Measurements from ENCODE around the gene ZNF215. TPM values are rescaled to one million over a fixed set of nuclear protein-coding genes. Genes with fewer than 3 reads are reported as not detected.

ZNF215 gene
- total and polyA plus RNA-seq, 2 of the 8 experiments (the other 6 are each of a cell fraction or from before 2014, with no cell fraction given) = 6.4 to 17.9 TPM

DNA sequence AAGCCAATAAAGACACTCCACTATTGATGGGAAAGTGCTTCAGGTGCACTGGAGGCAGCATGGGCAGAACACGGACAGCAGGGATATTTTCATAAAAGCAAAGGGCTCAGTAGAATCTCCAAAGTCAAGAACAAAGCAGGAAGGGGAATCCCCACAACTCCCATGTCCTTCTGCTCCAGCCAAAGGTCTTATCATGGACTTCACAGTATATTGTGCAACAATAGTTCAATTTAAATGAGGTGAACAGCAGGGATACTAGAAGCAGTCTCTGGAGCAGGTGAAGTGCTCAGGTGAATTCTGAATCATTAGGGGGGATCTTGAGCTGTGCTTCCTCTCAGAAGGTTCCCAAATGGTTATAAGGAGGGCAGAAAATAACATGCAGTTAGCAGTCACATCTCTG is 27.3 kb upstream of the ZNF215 start (continued):
- TF ChIP-seq, protein P1, sequence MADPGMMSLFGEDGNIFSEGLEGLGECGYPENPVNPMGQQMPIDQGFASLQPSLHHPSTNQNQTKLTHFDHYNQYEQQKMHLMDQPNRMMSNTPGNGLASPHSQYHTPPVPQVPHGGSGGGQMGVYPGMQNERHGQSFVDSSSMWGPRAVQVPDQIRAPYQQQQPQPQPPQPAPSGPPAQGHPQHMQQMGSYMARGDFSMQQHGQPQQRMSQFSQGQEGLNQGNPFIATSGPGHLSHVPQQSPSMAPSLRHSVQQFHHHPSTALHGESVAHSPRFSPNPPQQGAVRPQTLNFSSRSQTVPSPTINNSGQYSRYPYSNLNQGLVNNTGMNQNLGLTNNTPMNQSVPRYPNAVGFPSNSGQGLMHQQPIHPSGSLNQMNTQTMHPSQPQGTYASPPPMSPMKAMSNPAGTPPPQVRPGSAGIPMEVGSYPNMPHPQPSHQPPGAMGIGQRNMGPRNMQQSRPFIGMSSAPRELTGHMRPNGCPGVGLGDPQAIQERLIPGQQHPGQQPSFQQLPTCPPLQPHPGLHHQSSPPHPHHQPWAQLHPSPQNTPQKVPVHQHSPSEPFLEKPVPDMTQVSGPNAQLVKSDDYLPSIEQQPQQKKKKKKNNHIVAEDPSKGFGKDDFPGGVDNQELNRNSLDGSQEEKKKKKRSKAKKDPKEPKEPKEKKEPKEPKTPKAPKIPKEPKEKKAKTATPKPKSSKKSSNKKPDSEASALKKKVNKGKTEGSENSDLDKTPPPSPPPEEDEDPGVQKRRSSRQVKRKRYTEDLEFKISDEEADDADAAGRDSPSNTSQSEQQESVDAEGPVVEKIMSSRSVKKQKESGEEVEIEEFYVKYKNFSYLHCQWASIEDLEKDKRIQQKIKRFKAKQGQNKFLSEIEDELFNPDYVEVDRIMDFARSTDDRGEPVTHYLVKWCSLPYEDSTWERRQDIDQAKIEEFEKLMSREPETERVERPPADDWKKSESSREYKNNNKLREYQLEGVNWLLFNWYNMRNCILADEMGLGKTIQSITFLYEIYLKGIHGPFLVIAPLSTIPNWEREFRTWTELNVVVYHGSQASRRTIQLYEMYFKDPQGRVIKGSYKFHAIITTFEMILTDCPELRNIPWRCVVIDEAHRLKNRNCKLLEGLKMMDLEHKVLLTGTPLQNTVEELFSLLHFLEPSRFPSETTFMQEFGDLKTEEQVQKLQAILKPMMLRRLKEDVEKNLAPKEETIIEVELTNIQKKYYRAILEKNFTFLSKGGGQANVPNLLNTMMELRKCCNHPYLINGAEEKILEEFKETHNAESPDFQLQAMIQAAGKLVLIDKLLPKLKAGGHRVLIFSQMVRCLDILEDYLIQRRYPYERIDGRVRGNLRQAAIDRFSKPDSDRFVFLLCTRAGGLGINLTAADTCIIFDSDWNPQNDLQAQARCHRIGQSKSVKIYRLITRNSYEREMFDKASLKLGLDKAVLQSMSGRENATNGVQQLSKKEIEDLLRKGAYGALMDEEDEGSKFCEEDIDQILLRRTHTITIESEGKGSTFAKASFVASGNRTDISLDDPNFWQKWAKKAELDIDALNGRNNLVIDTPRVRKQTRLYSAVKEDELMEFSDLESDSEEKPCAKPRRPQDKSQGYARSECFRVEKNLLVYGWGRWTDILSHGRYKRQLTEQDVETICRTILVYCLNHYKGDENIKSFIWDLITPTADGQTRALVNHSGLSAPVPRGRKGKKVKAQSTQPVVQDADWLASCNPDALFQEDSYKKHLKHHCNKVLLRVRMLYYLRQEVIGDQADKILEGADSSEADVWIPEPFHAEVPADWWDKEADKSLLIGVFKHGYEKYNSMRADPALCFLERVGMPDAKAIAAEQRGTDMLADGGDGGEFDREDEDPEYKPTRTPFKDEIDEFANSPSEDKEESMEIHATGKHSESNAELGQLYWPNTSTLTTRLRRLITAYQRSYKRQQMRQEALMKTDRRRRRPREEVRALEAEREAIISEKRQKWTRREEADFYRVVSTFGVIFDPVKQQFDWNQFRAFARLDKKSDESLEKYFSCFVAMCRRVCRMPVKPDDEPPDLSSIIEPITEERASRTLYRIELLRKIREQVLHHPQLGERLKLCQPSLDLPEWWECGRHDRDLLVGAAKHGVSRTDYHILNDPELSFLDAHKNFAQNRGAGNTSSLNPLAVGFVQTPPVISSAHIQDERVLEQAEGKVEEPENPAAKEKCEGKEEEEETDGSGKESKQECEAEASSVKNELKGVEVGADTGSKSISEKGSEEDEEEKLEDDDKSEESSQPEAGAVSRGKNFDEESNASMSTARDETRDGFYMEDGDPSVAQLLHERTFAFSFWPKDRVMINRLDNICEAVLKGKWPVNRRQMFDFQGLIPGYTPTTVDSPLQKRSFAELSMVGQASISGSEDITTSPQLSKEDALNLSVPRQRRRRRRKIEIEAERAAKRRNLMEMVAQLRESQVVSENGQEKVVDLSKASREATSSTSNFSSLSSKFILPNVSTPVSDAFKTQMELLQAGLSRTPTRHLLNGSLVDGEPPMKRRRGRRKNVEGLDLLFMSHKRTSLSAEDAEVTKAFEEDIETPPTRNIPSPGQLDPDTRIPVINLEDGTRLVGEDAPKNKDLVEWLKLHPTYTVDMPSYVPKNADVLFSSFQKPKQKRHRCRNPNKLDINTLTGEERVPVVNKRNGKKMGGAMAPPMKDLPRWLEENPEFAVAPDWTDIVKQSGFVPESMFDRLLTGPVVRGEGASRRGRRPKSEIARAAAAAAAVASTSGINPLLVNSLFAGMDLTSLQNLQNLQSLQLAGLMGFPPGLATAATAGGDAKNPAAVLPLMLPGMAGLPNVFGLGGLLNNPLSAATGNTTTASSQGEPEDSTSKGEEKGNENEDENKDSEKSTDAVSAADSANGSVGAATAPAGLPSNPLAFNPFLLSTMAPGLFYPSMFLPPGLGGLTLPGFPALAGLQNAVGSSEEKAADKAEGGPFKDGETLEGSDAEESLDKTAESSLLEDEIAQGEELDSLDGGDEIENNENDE (IDR thresholded peaks at IDR 0.05; ENCODE audit: insufficient replicate concordance, low read length) = no peak

All from H1 (cell line).